Measurements from ENCODE around the gene FOXRED2. TPM values are rescaled to one million over a fixed set of nuclear protein-coding genes. Genes with fewer than 3 reads are reported as not detected.

Gene FOXRED2
- total and polyA plus RNA-seq, 2 experiments from 2014 or later: 11.5 to 38.3 TPM

- H3K9me3 Mint-ChIP-seq: no peaks in the 10 kb centered on the region
- TF ChIP-seq EZH2 (IDR thresholded peaks at IDR 0.05; ENCODE audit: low read depth, unreplicated experiment): no peak
- no peak for TF ChIP-seq ZNF331 (CRISPR knock-in tag; IDR thresholded peaks at IDR 0.05; ENCODE audit: low read depth)
- TF ChIP-seq POLR2AphosphoS5 (IDR thresholded peaks at IDR 0.05; ENCODE audit: low read depth): no peak
- no peak for TF ChIP-seq STAT1 (IDR thresholded peaks at IDR 0.05; ENCODE audit: unreplicated experiment)
- Histone ChIP-seq H2AFZ (no peak overlapping the region), H3K27me3 (ENCODE audit: insufficient read depth) (no peaks in the 10 kb centered on the region), H3K4me1 (ENCODE audit: insufficient read depth) (peaks cover 29% of the 10 kb centered on the region), H4K20me1 (replicated peaks; ENCODE audit: insufficient read depth) (no peaks in the 10 kb centered on the region), H3F3A (replicated peaks; ENCODE audit: low read depth) (peaks cover 20% of the 10 kb centered on the region), H3K9me2 (ENCODE audit: insufficient read depth) (no peaks in the 10 kb centered on the region), H3K27ac (ENCODE audit: low read depth) (peak overlapping the region; percentile 87), H3K4me3 (peak overlapping the region; percentile 67), H3K4me2 (peak overlapping the region; percentile 80), H3K36me3 (ENCODE audit: insufficient read depth) (no peaks in the 10 kb centered on the region), H3K79me2 (replicated peaks; ENCODE audit: insufficient read depth) (no peaks in the 10 kb centered on the region)
- H3K4me1 Mint-ChIP-seq: peaks cover 26% of the 10 kb centered on the region
- H3K4me3 Mint-ChIP-seq: peak overlapping the region; percentile 35
- H3K27me3 Mint-ChIP-seq (ENCODE audit: insufficient read depth, low read depth, poor library complexity): peaks cover 14% of the 10 kb centered on the region
- peaks cover 2% of the 10 kb centered on the region; the same call in 1 of the 3 replicates for H3K36me3 Mint-ChIP-seq (ENCODE audit: low read depth)
- DNase-seq (ENCODE audit: low spot score) (no peak), ATAC-seq (no peak)
- peak overlapping the region; percentile 22; the same call in 1 of the 2 replicates for H3K27ac Mint-ChIP-seq
These were observed 51.0 kb downstream of the FOXRED2 start for GRCh38 chr22:36455571-36456463.

- no peak overlapping the region for H2AFZ ChIP-seq
- no peak overlapping the region for H3K27ac Mint-ChIP-seq
- peak; percentile 79 for TF ChIP-seq CREB1 (CRISPR knock-in tag; IDR thresholded peaks at IDR 0.05; ENCODE audit: low read depth)
- no peak for TF ChIP-seq STAT1 (IDR thresholded peaks at IDR 0.05; ENCODE audit: unreplicated experiment)
- TF ChIP-seq CTCF (conservative IDR thresholded peaks at IDR 0.05; ENCODE audit: low read depth in 2 of 2): peak in 1 of 2 experiments; percentile 33; a peak in 2 of 4 replicates
- no peak for TF ChIP-seq ETS1 (IDR thresholded peaks at IDR 0.05)
- TF ChIP-seq ZNF331 (CRISPR knock-in tag; IDR thresholded peaks at IDR 0.05; ENCODE audit: low read depth): no peak
- no peak for TF ChIP-seq EZH2phosphoT487 (IDR thresholded peaks at IDR 0.05; ENCODE audit: unreplicated experiment)
- TF ChIP-seq ZNF114 (CRISPR knock-in tag; IDR thresholded peaks at IDR 0.05): no peak
- no peak for TF ChIP-seq REST (IDR thresholded peaks at IDR 0.05; ENCODE audit: unreplicated experiment)
- no peak for TF ChIP-seq NANOG (IDR thresholded peaks at IDR 0.05; ENCODE audit: borderline replicate concordance)
- TF ChIP-seq EZH2 (IDR thresholded peaks at IDR 0.05; ENCODE audit: low read depth, unreplicated experiment): no peak
These were observed 51.8 kb downstream of the FOXRED2 start for GRCh38 chr22:36454916-36455570.

More at GRCh38 chr22:36454916-36455570, 51.8 kb downstream of the FOXRED2 start:
- DNase-seq (ENCODE audit: low spot score) (peak; percentile 99), ATAC-seq (peak; percentile 77)
- no peaks in the 10 kb centered on the region for H3K79me2 ChIP-seq (replicated peaks; ENCODE audit: insufficient read depth)
- H3K4me1 ChIP-seq (ENCODE audit: insufficient read depth): peaks cover 29% of the 10 kb centered on the region
- peak overlapping the region; percentile 67 for H3K4me3 ChIP-seq
- H4K20me1 ChIP-seq (replicated peaks; ENCODE audit: insufficient read depth): no peaks in the 10 kb centered on the region
- peak overlapping the region; percentile 92 for H3K27ac ChIP-seq (ENCODE audit: low read depth)
- no peaks in the 10 kb centered on the region for H3K9me2 ChIP-seq (ENCODE audit: insufficient read depth)
- H3K4me2 ChIP-seq: peak overlapping the region; percentile 90
- H3K36me3 ChIP-seq (ENCODE audit: insufficient read depth): no peaks in the 10 kb centered on the region
- peaks cover 2% of the 10 kb centered on the region; the same call in 1 of the 3 replicates for H3K36me3 Mint-ChIP-seq (ENCODE audit: low read depth)
- H3K4me3 Mint-ChIP-seq: peak overlapping the region; percentile 64
- H3K4me1 Mint-ChIP-seq: peaks cover 24% of the 10 kb centered on the region
- no peaks in the 10 kb centered on the region for H3K9me3 Mint-ChIP-seq
- no peaks in the 10 kb centered on the region for H3K27me3 ChIP-seq (ENCODE audit: insufficient read depth)
- H3F3A ChIP-seq (replicated peaks; ENCODE audit: low read depth): peaks cover 20% of the 10 kb centered on the region
- H3K27me3 Mint-ChIP-seq (ENCODE audit: insufficient read depth, low read depth, poor library complexity): peaks cover 13% of the 10 kb centered on the region

All from GM23338 (cell line).